ENCODE results near the gene INO80.
A peak's percentile ranks its signal among the peaks of the same experiment; 100 is the strongest.

INO80 gene

DNA sequence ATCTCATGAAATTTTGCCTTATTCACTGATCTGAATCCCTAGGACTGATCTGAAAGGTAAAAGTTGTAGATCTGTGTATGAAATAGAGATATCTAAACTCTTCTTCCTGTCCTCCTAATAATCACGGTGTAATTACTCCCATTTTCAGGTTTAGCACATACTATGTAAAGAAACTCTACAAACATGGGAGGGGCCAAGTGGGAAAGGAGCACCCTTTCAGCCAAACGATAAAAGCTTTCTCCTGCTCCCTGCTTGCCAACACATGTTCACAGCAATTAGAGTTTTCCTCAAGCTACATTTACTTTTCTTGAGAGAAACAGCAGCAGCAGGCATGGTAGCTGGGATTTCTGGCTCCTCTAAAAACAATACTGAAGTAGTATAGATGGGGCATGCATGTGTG lies 91.2 kb downstream of the INO80 start:
- TF ChIP-seq, protein P1, sequence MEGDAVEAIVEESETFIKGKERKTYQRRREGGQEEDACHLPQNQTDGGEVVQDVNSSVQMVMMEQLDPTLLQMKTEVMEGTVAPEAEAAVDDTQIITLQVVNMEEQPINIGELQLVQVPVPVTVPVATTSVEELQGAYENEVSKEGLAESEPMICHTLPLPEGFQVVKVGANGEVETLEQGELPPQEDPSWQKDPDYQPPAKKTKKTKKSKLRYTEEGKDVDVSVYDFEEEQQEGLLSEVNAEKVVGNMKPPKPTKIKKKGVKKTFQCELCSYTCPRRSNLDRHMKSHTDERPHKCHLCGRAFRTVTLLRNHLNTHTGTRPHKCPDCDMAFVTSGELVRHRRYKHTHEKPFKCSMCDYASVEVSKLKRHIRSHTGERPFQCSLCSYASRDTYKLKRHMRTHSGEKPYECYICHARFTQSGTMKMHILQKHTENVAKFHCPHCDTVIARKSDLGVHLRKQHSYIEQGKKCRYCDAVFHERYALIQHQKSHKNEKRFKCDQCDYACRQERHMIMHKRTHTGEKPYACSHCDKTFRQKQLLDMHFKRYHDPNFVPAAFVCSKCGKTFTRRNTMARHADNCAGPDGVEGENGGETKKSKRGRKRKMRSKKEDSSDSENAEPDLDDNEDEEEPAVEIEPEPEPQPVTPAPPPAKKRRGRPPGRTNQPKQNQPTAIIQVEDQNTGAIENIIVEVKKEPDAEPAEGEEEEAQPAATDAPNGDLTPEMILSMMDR (conservative IDR thresholded peaks at IDR 0.05), result no peak
- peak overlapping the region; percentile 7; the same call in 1 of the 2 replicates for H3K27ac ChIP-seq

GRCh38 chr15:41024131-41024530 lies 91.9 kb downstream of the INO80 start:
- TF ChIP-seq, protein P1 (conservative IDR thresholded peaks at IDR 0.05), result no peak
- H3K27ac ChIP-seq, result no peak overlapping the region

DNA sequence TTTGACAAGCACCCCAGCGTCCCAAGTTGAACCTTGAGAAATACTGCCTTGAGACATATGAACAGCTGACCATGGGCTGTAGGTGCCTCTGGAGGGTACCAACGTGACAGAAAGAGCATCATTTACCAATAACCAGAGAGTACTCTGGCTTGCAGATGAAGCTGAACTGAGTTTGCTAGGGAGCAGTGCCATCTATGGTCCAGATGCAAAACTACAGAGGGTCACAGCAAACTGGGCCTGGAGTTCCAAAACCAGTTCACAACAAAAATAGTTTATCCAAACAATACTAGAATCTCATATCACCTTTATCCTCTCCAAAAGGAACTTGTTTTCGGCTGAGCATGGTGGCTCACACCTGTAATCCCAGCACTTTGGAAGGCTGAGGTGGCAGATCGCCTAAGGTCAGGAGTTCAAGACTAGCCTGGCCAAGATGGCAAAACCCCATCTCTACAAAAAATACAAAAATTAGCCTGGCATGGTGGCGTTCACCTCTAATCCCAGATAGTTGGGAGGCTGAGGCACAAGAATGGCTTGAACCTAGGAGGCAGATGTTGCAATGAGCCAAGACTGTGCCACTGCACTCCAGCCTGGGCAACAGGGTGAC lies 93.5 kb downstream of the INO80 start:
- no peak overlapping the region for H3K27ac ChIP-seq
- TF ChIP-seq, protein P1 (conservative IDR thresholded peaks at IDR 0.05), result peak; percentile 83

GRCh38 chr15:41020829-41021228 lies 95.3 kb downstream of the INO80 start:
- no peak overlapping the region for H3K27ac ChIP-seq
- TF ChIP-seq, protein P1 (conservative IDR thresholded peaks at IDR 0.05), result no peak

DNA sequence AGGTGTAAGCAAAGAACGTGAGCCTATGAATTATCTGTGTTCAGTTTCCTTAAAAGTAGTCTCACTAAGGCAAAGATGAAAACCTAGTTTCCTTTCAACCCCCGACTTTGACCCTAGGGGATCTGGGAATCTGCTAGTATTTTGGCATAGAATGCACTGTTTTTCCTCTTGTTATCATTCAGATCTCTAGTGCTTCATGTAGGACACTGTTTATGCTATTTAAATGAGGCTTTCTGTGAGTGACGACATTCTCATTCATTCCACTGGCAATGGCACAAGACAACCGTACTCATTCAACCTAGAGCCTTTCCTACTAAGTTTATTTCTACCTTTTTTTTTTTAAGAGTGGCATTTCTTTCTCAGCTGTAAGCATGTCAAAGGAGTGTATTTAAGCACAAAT lies 95.8 kb downstream of the INO80 start:
- no peak overlapping the region for H3K27ac ChIP-seq
- TF ChIP-seq, protein P1 (conservative IDR thresholded peaks at IDR 0.05), result no peak

- H3K27ac ChIP-seq, result peak overlapping the region; percentile 76
- TF ChIP-seq, protein P1 (conservative IDR thresholded peaks at IDR 0.05), result no peak
Measured at GRCh38 chr15:41019174-41019573, 96.9 kb downstream of the INO80 start.

DNA sequence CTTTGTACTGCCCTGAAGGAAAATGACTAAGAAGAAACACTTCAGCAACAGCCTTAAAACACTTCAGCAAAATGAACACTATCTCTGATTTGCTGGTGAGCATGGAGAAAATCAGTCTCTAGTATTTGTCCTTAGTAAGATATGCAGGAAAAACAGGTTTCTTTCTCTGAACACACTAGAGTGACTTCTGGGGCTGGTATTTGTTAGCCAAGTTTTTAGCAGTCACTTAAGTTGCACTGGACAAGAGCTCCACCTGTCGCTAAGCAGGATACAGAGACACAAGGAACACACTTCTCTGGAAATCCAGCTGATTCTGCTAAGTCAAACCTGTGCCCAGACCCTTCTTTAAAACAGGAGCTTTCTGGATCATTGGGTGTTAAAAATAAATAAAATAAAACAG lies 97.5 kb downstream of the INO80 start:
- TF ChIP-seq, protein P1 (conservative IDR thresholded peaks at IDR 0.05), result peak; percentile 83
- H3K27ac ChIP-seq, result peak overlapping the region; percentile 76
